ENCODE measurements around the gene PDE4B. TPM values are rescaled to one million over a fixed set of nuclear protein-coding genes. Genes with fewer than 3 reads are reported as not detected.

PDE4B gene
- total and polyA plus RNA-seq, 2 donors from 2014 or later, result 2.0 to 8.7 TPM

DNA sequence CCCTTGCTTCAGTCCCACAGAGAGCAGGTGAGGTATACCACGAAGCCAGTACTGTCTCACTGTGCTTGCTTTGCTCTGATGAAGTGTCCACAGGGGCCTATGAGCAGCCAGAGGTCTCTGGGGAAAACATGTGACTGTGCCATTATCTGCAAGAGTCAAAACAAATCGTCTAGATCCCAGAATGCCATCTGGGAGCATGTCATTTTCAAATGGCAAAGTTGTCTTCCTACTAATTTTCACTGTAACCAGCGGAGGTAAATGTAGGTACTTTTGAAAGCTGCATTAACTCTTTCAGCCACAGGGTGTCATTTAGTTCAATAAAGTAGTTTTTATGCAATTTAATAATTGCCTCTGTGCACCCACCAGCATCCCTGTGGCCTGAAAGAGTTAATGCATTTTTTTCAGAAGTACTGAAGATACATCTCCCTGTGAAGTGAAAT lies 567.6 kb downstream of the PDE4B start:
- intact Hi-C loops (cut with DNase I), result no loop called here
- Histone ChIP-seq H3K4me1 (ENCODE audit: control insufficient read depth in 2 of 3, insufficient read depth in 2 of 3, low read depth in 1 of 3, low read length in 3 of 3) (peaks cover 0 to 3% (median 0%) of the 10 kb centered on the region in 3 donors), H3K4me3 (ENCODE audit: low read length in 3 of 3) (no peak overlapping the region), H3K9me3 (ENCODE audit: control insufficient read depth in 2 of 3, insufficient read depth in 1 of 3, low read length in 3 of 3) (no peaks in the 10 kb centered on the region), H3K27ac (ENCODE audit: low read depth in 2 of 2, low read length in 2 of 2) (no peak overlapping the region), H3K9ac (ENCODE audit: low read length in 3 of 3) (no peak overlapping the region), H3K27me3 (ENCODE audit: control insufficient read depth, insufficient read depth, low read length) (no peaks in the 10 kb centered on the region), H3K36me3 (ENCODE audit: control insufficient read depth in 2 of 3, insufficient read depth in 3 of 3, low read length in 3 of 3) (no peaks in the 10 kb centered on the region)
- FAIRE-seq (no peak), DNase-seq (no peak)
- TF ChIP-seq, protein P1, sequence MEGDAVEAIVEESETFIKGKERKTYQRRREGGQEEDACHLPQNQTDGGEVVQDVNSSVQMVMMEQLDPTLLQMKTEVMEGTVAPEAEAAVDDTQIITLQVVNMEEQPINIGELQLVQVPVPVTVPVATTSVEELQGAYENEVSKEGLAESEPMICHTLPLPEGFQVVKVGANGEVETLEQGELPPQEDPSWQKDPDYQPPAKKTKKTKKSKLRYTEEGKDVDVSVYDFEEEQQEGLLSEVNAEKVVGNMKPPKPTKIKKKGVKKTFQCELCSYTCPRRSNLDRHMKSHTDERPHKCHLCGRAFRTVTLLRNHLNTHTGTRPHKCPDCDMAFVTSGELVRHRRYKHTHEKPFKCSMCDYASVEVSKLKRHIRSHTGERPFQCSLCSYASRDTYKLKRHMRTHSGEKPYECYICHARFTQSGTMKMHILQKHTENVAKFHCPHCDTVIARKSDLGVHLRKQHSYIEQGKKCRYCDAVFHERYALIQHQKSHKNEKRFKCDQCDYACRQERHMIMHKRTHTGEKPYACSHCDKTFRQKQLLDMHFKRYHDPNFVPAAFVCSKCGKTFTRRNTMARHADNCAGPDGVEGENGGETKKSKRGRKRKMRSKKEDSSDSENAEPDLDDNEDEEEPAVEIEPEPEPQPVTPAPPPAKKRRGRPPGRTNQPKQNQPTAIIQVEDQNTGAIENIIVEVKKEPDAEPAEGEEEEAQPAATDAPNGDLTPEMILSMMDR (IDR thresholded peaks at IDR 0.05; ENCODE audit: borderline replicate concordance, extremely low read depth, insufficient read depth), result no peak

DNA sequence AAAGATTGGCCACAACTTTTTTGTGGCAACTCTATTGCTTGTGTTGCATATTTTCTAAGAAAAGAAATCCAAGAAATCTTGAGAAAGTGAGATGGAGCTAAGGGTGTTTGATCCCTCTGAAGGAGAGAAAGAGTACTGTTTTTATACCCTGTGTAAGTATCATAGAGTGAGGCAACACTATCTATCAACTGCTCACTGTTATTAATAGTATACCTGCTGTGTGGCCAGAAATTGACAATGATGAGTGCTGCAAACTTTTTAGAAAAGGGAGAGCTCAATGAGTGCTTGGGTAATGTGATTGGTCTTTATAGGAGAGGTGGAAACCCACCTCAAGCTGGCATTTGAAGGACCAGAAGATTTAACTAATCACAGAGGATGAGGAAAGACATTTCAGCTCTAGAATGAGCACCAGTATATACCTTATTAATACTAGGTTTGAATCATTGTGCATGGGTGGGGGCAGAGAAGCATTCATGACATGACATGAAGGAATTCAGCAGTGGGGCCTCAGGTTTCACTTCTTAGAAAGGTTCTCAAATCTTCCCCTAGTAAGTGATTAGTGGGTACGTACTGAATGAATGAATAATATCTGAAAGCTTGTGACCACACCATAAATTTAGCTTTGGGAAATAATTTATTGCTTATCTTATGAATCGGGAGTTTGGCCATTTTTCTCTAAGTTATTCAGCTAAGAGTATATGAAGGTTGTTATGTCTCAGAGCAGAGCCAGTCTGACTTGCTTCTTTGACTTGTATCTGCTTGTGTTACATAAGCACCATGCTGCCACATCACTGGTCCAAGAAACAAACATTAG lies 572.1 kb downstream of the PDE4B start:
- no peak for DNase-seq
- Histone ChIP-seq H3K27ac (ENCODE audit: low read depth in 2 of 2, low read length in 2 of 2) (no peak overlapping the region), H3K9me3 (ENCODE audit: control insufficient read depth in 2 of 3, insufficient read depth in 1 of 3, low read length in 3 of 3) (no peaks in the 10 kb centered on the region), H3K36me3 (ENCODE audit: control insufficient read depth in 2 of 3, insufficient read depth in 3 of 3, low read length in 3 of 3) (peaks cover 0 to 3% (median 0%) of the 10 kb centered on the region in 3 donors), H3K9ac (ENCODE audit: low read length in 3 of 3) (no peak overlapping the region), H3K4me1 (ENCODE audit: control insufficient read depth in 2 of 3, insufficient read depth in 2 of 3, low read depth in 1 of 3, low read length in 3 of 3) (no peaks in the 10 kb centered on the region), H3K4me3 (ENCODE audit: low read length in 3 of 3) (no peak overlapping the region), H3K27me3 (ENCODE audit: control insufficient read depth, insufficient read depth, low read length) (no peaks in the 10 kb centered on the region)
- no peak for FAIRE-seq
- TF ChIP-seq, protein P1 (IDR thresholded peaks at IDR 0.05; ENCODE audit: borderline replicate concordance, extremely low read depth, insufficient read depth), result no peak
- intact Hi-C loops (cut with DNase I), result no loop called here

DNA sequence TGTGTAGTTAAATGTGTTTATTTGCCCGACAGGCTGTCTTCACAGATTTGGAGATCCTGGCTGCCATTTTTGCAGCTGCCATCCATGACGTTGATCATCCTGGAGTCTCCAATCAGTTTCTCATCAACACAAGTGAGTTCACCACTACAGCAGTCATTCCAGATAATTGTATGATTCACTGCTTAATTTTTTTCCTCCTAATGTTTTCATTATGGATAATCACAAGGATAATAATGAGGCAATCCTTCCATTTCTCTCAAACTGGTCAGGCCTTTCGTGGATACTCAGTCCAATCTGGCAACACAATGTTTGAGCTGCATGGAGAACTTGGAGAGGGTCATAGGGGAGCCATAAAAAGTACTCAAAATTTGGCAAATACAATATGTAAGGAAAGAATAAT lies 572.9 kb downstream of the PDE4B start:
- Histone ChIP-seq H3K27me3 (ENCODE audit: control insufficient read depth, insufficient read depth, low read length) (no peaks in the 10 kb centered on the region), H3K9ac (ENCODE audit: low read length in 3 of 3) (no peak overlapping the region), H3K36me3 (ENCODE audit: control insufficient read depth in 2 of 3, insufficient read depth in 3 of 3, low read length in 3 of 3) (peaks cover 0 to 3% (median 0%) of the 10 kb centered on the region in 3 donors), H3K4me1 (ENCODE audit: control insufficient read depth in 2 of 3, insufficient read depth in 2 of 3, low read depth in 1 of 3, low read length in 3 of 3) (peaks cover 0 to 5% (median 0%) of the 10 kb centered on the region in 3 donors), H3K27ac (ENCODE audit: low read depth in 2 of 2, low read length in 2 of 2) (no peak overlapping the region), H3K9me3 (ENCODE audit: control insufficient read depth in 2 of 3, insufficient read depth in 1 of 3, low read length in 3 of 3) (no peaks in the 10 kb centered on the region), H3K4me3 (ENCODE audit: low read length in 3 of 3) (no peak overlapping the region)
- no peak for FAIRE-seq
- intact Hi-C loops (cut with DNase I), result no loop called here
- DNase-seq, result no peak
- TF ChIP-seq, protein P1 (IDR thresholded peaks at IDR 0.05; ENCODE audit: borderline replicate concordance, extremely low read depth, insufficient read depth), result no peak

All from kidney (tissue), 14 donors.